Upper lobe of right lung (tissue), 1 donor: ENCODE measurements around the gene PITPNM2. TPM values are rescaled to one million over a fixed set of nuclear protein-coding genes. Genes with fewer than 3 reads are reported as not detected.

ENCODE experiments used
- ATAC-seq: fragments of 200-7000 bp; cut with Tn5 transposase; one replicate; pipeline ENCODE4 v1.9.1; 2020; ENCODE audit warnings: mild to moderate bottlenecking, moderate library complexity
- DNase-seq: peaks from one replicate; pipeline ENCODE4 v3.0.0-alpha.2; 2020
- H3K27ac ChIP-seq: fragments of 200-600 bp; one replicate; pipeline ENCODE4 v1.8.0; 2022
- H3K27me3 ChIP-seq: fragments of 200-600 bp; one replicate; pipeline ENCODE4 v1.8.0; 2022; ENCODE audit warnings: mild to moderate bottlenecking
- H3K36me3 ChIP-seq: fragments of 200-600 bp; one replicate; pipeline ENCODE4 v1.8.0; 2022
- H3K4me1 ChIP-seq: fragments of 200-600 bp; one replicate; pipeline ENCODE4 v1.8.0; 2022
- H3K4me3 ChIP-seq: fragments of 200-600 bp; one replicate; pipeline ENCODE4 v1.8.0; 2022; ENCODE audit warnings: mild to moderate bottlenecking
- H3K9me3 ChIP-seq: fragments of 200-600 bp; one replicate; pipeline ENCODE4 v1.8.0; 2022
- intact Hi-C: fragments of 100-400 bp; cut with DNase I; formaldehyde crosslinking; loops from one replicate; pipeline ENCODE4 v1.11.0; 2022
- total RNA-seq: library from RNA; stranded (reverse); fragmentation: NEBNext Ultra II Directional; extraction: Animal tissue kit (Norgen Biotek cat#: 25700); gene quantifications from one replicate; pipeline ENCODE4 v1.2.1, GENCODE V29; 2021
- TF ChIP-seq, protein P1 (sequence below): fragments of 200-600 bp; IDR thresholded peaks from one replicate; pipeline ENCODE4 v1.8.0; 2022; ENCODE audit warnings: antibody characterized with exemption
- donor health status: DM: no; HTN: yes; CAD: no; lungs with severe emphysema.

PITPNM2 gene
- total RNA-seq, 1 donor from 2014 or later, result 25.9 TPM

DNA sequence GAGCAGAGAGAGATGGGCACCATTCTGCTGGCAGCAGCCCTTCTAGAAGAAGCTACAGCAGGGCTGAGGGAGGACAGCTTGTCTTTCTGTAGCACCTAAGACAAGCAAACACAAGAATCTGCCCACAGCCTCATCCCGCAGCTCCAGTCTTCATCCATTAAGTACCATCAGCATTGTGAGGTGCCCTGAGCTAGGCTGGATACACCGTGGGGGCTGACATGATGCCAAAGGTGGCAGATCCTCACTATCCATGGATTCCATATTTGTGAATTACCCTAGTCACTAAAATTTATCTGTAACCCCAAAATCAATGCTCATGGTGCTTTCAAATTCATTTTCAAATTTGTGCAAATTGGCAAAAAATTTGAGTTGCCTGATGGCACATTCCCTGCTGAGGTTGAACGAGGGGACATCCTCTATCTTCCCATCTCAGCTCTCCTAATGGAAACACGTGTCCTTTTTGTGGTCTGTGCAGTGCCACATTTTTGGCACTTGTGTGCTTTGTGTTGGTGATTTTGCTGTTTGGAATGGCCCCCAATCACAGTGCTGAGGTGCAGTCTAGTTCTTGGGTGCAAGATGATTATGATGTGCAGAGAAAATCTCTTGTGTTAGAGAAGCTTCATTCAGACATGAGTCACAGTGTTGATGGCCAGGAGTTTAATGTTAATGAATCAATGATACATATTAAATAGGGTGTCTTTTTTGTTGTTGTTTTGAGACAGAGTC is 7.0 kb downstream of the PITPNM2 start:
- intact Hi-C loops, result no loop called here
- Histone ChIP-seq H3K4me1 (peaks cover 55% of the 10 kb centered on the region), H3K36me3 (no peaks in the 10 kb centered on the region), H3K27me3 (no peaks in the 10 kb centered on the region), H3K4me3 (no peak overlapping the region), H3K9me3 (no peaks in the 10 kb centered on the region), H3K27ac (peak overlapping the region; percentile 65)
- DNase-seq, result no peak
- ATAC-seq, result no peak
- TF ChIP-seq, protein P1, sequence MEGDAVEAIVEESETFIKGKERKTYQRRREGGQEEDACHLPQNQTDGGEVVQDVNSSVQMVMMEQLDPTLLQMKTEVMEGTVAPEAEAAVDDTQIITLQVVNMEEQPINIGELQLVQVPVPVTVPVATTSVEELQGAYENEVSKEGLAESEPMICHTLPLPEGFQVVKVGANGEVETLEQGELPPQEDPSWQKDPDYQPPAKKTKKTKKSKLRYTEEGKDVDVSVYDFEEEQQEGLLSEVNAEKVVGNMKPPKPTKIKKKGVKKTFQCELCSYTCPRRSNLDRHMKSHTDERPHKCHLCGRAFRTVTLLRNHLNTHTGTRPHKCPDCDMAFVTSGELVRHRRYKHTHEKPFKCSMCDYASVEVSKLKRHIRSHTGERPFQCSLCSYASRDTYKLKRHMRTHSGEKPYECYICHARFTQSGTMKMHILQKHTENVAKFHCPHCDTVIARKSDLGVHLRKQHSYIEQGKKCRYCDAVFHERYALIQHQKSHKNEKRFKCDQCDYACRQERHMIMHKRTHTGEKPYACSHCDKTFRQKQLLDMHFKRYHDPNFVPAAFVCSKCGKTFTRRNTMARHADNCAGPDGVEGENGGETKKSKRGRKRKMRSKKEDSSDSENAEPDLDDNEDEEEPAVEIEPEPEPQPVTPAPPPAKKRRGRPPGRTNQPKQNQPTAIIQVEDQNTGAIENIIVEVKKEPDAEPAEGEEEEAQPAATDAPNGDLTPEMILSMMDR, result no peak

DNA sequence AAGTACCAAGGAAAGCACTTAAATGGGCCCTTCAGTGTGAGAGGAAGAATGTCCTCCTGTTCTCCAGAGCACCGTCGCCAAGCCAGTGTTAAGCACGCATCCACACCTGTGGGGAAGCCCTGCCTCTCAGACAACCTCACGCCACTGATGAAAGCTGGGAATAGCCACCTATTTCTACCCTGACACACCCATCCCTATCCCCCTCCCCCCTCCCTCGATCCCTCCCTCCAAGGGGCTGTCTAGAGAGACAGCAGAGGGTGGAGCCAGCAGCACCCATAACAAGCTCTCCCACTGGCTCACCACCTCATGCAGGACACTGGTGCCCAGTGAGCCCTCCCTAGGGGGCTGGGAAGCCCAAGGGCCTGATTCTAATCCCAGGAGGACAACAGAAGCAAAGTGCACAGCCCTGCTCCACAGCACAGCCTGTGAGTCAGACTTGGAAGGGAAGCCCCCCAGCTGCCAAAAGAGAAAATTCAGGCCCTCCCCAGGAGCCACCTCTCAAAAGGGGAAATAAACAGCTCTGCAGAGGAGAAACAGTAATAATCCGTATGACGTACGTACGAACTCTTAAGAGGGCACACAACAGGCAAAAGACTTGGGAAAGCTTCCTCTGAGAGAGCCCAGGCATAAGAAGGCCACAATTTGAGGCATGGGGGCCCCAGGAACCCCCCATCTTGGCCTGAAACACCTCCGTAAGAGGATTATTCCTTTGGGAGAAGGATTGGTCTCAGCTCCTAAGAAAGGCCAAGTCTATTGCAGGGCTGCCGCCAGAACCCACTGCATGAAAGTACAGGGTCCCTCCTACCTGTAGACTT is 7.8 kb downstream of the PITPNM2 start:
- Histone ChIP-seq H3K27ac (peak overlapping the region; percentile 65), H3K4me3 (no peak overlapping the region), H3K9me3 (no peaks in the 10 kb centered on the region), H3K4me1 (peaks cover 55% of the 10 kb centered on the region), H3K27me3 (no peaks in the 10 kb centered on the region), H3K36me3 (no peaks in the 10 kb centered on the region)
- ATAC-seq (peak; percentile 90), DNase-seq (peak; percentile 80)
- intact Hi-C loops, result no loop called here
- TF ChIP-seq, protein P1, result no peak

DNA sequence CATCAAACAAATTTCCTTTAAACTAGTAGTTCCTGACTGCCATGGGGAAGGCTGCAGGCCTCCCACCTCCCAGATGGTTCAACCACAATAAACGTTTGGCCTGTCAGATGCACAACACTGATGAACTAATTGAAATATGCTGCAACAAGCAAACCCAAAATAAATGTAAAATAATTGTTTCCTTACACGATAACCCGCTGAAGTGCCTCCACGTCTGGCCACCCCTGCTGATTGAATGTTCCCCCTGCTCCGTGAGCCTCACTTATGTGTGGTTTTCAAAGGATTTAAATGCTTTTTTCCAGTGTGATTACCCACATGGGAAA is 8.4 kb downstream of the PITPNM2 start:
- Histone ChIP-seq H3K36me3 (no peaks in the 10 kb centered on the region), H3K9me3 (no peaks in the 10 kb centered on the region), H3K27me3 (no peaks in the 10 kb centered on the region), H3K27ac (peak overlapping the region; percentile 65), H3K4me3 (no peak overlapping the region), H3K4me1 (peaks cover 49% of the 10 kb centered on the region)
- DNase-seq, result no peak
- no peak for ATAC-seq
- intact Hi-C loops, result no loop called here
- TF ChIP-seq, protein P1, result no peak

DNA sequence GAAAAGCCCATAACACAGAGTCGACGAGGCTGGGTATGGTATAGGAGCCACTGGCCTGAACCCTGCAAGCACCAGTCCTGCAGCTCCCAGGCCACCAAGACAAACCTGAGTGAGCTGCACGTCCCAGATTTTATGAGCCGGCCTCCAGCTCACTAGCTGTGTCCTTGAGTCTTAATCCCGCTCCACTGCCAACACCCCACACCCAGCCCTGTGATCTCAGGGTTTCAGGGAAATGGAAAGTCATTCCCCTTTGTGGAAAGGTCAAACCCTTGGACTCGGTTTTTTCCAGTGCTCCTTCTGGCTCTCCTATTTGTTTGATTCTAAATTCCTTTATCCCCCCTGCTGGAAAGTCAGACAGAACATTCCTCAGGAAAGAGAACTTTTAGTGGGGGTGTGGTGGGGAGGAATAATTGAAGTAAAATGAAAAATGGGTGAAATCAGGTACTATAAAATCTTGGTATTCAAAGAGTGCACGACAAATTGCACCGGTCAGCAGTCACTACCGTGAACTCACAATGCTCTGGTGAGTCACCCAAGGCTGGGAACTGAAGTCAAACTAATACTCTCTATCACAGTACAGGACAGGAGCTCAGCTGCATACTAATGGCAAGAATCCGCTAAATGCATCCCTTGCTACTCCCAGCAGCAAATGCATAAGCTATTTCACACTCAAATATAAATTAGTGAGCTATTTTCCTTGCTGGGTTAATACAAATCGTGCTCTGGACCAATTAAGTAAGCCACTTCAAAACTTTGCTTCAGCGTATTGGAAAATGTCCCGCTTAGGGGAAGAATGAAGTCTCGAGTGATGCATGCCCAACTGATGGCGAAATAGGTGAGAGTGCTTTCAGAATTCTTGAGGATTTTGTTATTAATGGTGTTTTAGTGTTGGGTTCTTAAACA is 9.0 kb downstream of the PITPNM2 start:
- DNase-seq, result no peak
- no peaks in the 10 kb centered on the region for H3K27me3 ChIP-seq

More for the DNA sequence above, 9.0 kb downstream of the PITPNM2 start:
- peaks cover 47% of the 10 kb centered on the region for H3K4me1 ChIP-seq
- intact Hi-C loops, result no loop called here
- peak; percentile 65 for ATAC-seq
- no peak overlapping the region for H3K4me3 ChIP-seq
- TF ChIP-seq, protein P1, result no peak
- H3K36me3 ChIP-seq, result no peaks in the 10 kb centered on the region
- no peaks in the 10 kb centered on the region for H3K9me3 ChIP-seq
- H3K27ac ChIP-seq, result peak overlapping the region; percentile 70
